Stimulated activated CD4-positive, alpha-beta T cell treated with anti-CD3 and anti-CD28 coated beads, Interleukin-1b, Interleukin-23, amount 100 ng/mL, for 48 hours (primary cell): Measurements from ENCODE around the gene UBE2E2.
A peak's percentile ranks its signal among the peaks of the same experiment; 100 is the strongest.

Experiments
- DNase-seq: peaks from one replicate; pipeline ENCODE4 v3.0.0-alpha.2; 2020

Gene UBE2E2

DNA sequence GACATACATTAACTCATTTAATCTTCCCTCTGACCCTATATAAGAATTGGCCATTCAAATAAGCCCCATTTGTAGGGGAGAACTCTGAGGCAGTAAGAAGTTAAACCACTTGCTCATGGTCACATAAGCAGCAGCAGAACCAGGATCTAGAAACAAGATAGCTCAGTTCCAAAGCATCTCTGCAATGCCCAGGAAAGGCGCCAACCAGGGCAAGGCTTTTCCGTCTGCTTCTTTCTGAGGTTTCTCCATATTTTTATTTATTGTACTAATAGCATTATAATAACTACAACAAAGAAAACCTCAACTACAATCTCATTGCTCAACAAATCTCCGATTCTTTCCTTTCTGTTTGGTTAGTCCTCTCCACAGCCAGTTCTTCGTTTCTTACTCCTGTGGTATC is 4.3 kb upstream of the UBE2E2 start:
- DNase-seq: no peak

DNA sequence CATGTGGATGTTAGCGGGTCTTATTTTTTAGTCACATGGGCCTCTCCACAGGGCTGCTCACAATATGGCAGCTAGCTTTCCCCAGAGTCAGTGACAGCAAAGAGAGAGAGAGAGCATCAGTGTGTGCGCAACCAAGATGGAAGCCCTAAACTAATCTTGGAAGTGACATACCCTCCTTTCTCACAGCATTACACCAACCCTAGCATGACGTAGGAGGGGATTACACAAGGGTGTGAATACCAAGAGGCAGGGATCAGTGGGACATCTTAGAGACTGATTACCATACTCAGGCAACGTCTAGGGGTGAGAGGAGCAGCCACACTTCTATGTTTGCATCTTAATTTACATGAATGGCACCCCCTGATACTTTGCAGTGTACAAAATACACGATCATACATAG is 3.5 kb upstream of the UBE2E2 start:
- no peak for DNase-seq

DNA sequence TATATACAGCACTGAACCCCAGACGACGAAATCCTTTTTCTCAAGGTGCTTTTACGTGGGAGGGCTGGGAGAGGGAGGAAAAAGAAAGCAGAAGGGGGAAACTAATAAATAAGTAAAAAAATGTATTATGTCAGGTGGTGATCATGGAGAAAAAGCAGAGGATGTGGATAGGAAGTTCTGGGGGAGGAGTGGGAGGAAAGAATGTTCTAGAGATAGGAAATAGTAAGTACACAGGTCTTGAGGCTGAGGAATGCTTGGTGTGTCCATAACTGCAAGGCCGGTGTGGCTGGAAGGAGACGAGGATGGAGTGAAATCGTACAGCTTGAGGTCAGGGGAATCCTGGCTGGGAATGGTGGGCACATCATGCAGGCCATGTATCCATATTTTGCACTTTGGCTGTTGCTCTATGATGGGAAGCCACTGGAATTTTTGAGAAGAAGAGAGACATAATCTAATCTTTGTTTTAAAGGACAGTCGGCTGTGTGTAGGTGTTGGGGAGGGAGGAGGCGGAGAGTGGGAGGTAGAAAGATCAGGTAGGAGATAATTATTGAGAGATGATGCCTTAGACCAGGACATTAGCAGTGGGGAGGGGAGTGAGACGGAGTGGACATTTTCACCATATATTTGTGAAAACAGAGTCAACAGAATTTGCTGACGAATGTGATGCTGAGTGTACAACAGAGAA is 1.8 kb upstream of the UBE2E2 start:
- DNase-seq: no peak

DNA sequence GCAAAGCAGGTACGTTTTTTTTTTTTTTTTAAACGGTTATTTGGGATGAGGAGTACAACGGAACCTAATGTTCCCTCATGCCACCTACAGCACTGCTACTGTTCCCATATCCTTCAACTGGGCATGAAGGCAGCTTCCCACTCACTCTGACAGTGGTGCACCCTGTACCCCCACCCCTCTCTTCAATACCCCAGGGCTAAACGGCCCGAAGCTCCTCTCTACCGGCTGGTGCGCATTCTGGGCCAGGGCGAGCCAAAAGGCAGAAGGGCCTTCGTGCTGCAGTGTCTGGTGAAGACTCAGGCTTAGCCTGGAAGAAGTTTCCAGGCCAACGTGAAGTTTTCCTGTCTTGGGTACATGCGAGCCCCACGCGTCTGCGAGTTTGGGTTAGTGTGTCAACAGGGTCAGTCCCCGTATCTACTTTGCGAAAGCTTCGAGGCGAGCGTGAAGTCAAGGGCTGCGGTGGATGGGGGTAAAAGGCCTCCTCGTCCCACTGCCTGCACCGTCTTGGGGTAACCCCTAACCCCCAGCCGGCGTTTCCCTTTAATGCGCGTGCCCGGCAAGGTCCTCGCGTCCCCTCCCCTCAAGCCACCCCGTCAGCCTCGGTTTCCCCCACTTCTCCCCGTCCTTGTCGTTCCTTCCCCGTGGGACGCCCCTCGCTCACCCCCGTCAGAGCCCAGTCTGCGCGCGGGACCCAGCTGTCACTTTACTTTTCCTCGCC is 765 bp upstream of the UBE2E2 start:
- no peak for DNase-seq

DNA sequence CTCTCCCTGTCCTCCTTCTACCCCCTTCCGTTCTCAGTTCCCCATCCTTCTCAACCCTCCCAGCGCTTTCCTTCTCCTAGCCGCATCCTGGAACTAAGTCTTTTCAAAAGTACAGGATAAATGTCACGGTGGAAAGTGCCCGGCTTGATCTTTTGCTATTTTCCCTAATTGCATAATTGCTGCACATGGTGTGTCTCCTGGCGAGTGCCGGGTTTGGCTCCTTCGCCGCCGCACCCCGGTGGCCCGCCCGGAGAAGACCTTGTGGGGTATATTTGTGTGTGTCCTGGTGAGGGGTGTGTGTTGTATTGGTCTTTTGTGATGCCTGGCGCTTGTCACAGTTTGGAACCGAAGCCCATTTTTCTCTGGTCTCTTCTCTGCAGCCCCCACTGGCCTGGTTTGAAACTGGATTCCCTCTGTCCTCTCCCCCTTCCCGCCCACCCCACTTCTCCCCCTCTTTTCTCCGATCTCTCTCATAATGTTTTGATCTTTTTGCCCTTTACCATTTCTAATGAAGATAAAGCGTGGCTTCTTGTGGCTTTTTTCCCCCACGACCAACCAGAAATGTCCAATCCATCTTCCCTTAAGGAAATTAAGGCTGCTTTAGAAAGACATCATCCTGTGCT is 692 bp downstream of the UBE2E2 start:
- DNase-seq: peak; percentile 10

DNA sequence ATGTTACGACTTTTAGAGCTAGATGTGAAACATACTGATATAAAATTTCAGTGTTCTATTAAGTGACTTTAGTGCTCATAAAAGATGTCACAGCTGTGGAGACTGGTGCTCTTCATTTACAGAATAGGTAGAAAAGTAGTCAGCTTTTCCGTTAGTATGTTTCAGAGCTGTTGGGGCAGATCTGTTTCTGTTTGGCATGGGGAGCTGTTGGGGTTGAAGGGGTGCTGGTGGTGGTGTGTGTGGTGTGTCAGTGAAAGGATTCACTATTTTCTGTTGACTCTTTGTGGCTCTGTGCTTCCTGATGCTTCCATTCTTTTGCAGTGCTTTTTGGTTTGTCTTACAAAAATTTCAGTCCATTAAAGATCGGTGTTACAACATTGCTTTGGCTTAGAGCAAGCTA is 3.2 kb downstream of the UBE2E2 start:
- peak; percentile 5 for DNase-seq

DNA sequence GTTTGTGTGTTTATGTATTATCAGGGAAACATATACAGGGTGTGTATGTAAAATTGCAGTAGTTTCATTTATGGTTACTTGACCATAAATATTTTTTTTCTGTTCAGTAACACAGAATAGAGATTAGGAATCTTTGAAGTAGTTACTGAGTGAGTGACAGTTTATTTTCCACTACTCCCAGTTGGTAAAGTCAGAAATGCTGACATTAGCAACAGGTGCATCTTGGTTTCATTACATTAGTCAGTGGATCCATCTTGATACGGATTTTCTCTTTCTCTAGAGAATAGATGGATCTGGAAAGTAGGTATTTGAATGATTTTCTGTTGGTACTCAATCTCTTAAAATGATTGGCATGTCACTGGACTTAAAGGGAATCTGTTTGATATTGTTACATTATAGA is 6.0 kb downstream of the UBE2E2 start:
- no peak for DNase-seq

DNA sequence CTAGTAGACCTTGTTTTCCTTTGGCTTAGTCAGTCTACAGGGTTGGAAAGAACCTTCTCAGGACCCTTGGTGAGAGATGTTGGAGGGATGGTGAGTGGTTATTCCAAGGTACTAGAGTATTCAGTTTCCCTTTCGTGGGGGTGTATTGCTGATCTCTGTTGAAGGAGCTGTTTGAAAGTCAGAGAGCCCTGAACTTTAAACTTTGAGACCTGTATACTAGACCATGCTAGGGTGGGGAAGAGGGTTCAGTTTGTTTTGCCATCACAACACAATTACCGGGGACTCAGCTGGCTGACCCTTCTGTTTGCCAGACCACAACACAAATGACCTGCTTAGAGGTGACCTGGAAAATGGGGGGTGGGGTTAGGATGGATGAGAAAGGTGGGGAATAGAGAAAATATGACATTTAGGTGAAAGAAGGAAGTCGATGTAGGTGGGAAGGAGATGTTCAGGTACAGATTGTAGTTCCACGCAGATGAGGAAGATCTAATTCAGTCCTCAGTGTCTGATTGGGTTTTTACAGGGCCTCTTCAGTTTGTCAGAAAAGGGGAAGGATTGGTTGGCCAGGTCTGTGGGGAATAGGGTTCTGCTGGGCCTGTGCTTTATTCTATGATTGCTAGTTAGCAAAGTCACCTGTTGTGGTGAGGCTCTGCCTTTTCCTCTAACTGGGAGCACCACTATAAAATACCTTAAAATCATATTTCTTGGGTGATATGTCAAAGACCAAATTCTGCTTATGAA is 6.8 kb downstream of the UBE2E2 start:
- no peak for DNase-seq

DNA sequence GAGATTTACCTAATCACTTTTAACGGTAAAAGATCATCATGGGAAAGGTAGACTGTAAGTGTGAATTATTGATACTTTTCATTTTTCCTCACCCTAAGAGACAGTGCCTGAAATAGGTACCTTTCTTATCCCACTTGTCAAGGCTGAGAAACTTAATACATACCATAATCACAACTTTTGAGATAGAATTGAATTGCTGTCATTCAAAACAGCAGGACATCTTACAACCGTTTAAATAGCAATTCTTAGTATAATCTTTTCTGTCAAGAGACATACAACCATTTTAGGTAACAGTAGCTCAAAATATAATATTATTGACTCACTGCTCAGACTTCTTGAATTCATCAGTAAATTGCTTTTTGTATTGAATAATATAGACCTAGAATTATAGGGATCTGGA is 10.7 kb downstream of the UBE2E2 start:
- no peak for DNase-seq

DNA sequence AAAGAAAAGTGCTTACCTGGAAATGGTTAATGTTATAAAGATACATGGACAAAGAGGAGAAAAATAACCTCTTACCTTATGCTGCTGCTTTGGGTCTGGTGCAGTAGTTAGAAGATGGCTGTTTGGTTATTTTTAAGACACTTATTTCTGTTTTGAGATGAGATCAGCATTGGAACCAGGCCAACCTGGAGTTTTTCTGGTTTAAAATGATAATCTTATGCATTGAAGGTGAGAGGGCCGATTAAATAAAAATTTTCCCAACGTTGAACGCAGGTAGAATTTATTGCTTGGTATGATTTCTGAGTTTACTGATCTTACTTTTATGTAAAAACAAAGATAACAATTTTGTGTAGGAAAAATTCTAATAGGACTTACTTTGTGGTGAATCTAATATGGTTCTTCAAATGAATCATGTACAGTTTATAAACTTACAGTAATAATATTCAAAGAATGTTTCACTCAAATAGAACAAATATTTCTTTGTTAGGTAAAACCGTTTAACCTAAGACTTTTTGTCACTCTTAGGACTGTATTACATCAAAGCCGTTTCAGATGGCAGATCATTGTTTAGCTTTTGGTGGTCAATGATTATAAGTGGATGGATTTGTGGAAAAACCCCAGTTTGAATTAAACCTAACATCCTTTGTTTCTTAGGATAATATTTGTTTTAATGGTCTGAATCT is 14.9 kb downstream of the UBE2E2 start:
- no peak for DNase-seq

DNA sequence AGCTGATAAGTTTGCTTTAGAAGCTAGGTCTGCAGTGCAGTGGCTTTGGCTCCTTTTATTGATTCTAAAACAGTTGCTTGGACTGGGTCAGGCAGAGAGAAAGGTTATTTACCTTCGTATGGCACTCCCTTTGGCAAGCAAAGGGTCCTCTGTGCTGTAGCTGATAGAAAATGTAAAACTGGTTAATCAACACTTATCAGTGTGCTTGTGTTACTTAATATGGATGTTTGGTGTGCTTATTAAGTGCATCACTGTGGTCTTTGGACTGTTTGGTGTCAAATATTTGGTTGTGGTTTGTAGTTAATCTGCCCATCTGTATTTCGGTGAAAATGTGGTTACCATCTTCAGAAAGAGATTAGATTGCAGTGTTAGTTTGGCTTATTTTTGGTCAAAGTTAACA is 16.0 kb downstream of the UBE2E2 start:
- no peak for DNase-seq

DNA sequence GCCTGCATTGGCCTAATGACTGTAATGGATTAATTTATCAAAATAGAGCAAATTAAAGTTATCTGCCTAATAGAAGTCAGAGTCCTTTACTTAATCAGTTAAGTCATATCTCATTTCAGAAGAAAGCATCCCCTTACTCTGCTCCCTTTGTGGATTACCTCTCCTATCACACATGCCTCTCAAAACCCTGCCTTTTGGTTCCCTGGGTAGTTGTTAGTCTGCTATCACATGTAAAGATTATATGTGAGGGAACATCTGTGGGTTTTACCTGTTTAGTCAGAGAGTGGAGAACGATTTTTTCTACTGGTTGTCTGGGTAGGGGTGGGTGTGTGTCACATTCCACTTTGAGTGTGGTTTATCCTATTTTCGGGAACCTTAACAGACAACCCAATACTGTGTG is 16.4 kb downstream of the UBE2E2 start:
- no peak for DNase-seq

DNA sequence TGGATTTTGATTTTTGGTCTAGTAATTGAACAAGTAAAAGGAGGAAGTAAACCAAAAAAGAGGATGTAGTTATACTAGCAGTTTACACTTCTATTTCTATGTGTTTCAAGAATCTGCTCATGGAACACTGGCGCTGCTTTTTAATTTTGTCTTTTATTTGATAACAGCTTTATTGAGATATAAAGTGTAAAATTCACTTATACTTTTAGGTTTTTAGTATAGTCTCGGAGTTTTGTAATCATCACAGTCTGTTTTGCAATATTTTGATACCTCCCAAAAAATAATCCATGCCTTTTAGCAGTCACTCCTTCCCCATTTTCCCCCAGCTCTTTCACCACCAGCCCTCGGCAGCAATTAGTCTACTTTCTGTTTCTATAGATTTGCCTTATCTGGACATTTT is 18.0 kb downstream of the UBE2E2 start:
- DNase-seq: no peak

DNA sequence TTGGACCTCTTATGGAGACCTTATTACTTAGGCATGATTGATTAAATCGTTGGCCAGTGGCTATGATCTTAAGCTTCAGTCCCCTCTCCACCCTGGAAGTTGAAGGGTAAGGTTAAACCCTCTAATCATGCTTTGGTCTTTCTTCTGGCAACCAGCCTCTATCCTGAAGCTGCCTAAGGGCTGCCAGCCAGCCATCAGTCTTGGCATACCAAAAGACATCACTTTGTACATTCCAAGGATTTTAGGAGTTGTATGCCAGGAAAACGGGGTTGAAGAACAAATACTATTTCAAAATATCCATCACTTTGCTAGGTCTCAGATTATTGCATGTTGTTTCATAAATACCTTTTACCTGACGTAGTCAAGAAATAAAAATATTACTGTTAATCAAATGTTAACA is 28.9 kb downstream of the UBE2E2 start:
- no peak for DNase-seq

DNA sequence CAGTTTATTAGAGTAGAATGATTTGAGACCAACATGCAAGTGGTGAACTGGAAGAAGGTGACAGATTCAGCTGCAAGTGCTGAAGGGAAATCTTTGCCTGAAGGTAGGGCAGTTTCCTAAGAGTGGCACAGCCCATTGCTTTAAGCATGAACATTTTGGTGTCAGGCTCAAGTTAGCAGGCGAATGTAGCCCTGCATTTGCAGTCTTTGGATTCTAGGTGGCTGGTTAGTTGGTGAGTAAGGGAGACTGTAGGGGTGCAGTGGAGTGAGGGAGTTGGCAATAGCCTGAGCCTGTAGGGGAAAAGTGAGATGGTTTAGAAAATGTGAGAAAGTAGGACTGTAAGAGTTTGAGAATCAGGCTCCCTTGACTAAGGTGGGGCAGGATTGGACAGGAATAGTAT is 29.7 kb downstream of the UBE2E2 start:
- DNase-seq: no peak

DNA sequence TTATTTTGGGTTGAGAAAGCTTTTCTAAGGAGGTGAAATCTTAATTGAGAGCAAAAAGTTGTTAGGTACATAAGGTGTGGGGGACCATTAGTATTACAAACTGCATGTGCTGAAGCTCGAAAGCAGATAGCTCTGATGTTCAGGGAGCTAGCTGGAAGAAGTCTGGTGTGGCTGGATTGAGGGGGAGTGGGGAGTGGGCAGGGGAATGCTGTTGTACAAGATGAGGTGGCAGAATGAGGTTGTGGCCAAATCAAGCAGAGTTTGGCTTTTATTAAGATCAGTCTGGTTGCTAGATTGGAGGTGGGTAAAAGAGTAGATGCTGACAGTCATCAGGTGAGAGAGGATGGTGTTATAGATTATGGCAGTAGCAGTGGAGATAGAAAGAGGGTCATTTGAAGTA is 32.1 kb downstream of the UBE2E2 start:
- no peak for DNase-seq

DNA sequence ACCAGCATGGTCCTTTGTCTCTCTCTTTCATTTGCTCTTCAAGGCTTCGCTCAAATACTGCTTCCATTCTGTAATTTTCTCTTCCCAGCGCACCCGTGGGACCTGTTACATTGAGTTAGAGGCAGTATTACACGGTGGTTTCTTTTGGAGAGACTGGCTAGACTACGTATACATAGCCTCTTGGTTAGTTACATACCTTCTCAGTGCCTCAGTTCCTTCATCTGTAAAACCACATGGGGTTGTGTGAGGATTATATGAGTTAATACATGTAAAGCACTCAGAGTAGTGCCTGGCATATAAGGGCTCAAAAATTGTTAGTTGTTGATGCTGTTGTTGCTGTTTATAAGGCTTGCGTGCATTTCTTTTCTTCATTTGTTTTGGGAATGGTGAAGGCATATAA is 33.8 kb downstream of the UBE2E2 start:
- DNase-seq: no peak

DNA sequence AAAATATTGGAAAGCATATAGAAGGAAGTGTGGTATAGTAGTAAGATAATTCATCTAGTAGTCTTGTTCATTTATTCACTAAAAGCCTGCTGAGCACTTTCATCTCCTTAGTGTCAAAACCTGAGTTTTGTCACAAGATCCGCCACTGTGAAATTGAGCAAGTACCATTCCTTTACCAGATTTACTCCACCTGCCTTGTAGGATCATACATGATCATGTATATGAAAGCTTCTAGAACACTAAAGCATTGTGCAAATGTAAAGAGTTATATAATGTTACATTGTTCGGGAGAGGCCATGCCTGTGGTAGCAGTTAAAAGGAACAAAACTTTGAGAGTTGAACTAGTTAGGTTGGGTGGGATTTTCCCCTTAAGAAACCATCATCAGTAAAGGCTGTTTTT is 35.0 kb downstream of the UBE2E2 start:
- DNase-seq: no peak

DNA sequence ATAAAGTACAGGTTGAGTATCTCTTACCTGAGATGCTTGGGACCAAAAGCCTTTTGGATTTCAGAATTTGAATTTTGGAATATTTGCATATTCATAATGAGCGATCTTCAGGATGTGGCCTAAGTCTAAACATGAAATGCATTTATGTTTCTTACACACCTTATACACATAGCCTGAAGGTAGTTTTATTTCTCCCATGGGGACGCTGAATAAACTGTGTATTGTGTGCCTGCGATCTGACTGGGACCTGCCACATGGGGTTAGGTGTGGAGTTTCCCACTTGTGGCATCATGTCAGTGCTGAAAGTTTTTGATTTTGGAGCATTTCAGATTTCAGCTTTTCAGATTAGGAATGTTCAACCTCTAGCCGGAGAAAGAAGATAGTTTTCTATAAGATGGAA is 35.5 kb downstream of the UBE2E2 start:
- DNase-seq: no peak

DNA sequence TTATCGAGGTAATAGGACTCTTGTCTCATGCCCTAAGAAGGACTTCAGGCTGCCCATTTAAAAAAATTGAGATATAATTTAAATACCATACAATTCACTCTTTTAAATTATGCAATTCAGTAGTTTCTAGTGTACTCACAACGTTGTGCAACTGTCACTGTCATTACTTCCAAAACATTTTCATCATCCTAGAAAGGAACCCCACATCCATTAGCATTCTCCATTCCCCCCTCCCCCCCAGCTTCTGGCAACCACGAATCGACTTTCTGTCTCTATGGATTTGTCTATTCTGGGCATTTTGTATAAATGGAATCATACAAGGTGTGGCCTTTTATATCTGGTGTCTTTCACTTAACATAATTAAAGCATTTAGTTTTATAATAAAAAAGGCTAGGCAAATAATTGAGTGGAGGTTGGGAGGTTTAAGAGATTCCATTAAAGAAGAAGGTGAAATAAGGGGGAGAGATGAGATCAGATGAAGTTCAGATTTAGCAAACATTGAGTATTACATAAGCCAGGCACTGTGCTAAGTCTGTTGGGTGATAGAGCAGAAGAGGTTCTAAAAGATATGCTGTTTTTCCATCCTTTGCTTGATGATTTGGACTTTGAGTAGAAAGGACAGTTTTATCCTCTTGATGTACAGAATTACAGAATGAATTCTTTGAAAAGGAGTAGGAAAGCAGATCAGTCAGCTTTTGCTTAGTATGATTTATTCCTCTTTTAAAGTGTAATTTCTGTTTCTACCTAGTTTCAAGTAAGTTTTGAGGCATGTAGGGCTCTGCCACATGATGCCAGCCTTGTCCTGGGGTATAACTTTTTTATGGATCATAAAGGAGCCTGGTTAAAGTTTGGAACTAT is 36.3 kb downstream of the UBE2E2 start:
- no peak for DNase-seq

DNA sequence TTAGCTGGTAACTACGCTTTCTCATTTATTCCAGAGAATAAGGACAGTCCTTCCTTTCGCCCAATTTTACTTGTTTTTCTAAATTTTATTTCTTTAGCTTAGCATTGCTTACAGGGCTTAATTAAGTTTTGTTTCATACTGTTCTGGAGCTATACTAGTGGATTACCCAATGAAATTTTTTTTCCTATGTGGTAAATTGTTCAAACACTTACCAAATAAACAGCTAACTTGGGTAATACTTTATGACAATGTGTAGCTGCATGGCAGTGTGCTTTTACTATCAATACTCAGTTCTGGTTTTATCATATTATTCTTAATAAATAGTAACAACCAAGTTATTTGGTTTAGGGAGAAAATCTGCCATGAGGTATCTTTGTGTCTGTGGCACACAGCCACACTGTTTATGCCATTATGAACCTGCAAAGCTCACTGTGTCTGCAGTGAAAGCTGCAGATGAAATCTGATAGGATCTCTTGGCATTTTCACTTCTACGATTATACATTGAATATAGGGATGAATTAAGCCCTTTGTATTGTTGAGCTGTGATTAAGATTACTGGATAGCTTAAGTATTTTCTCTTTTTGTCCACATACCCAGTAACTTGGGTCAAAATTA is 37.2 kb downstream of the UBE2E2 start:
- DNase-seq: no peak

DNA sequence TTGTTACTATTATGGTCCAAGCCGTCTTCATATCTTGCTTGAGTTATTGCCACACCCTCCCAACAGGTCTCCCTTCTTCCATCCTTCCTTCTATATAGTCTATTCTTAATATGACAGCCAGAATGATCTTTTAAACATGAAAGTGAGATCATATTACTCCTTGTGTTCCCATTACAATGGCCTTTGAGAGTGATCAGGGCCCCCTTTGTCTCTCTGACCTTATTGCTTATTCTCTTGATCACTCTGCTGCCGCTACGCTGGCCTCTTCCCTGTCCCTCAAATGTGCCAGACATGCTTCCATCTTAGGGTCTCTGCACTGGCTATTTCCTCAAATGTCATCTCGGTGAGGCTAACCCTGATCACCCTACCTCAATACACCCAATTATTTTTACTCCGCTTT is 38.1 kb downstream of the UBE2E2 start:
- DNase-seq: no peak
